A549 (cell line): ENCODE data around the gene VAV3.

Experiments used
- CHD2 ChIP-seq: fragments of 150-350 bp; IDR thresholded peaks from 2 replicates; pipeline ENCODE4 v1.6.1; 2014; ENCODE audit warnings: low read length; ENCODE audit not compliant: partially characterized antibody
- CTCF ChIP-seq: fragments of >200 bp; sonication (Bioruptor Twin); formaldehyde crosslinking; IDR thresholded peaks from 3 replicates; pipeline ENCODE4 v1.5.1; 2016
- EP300 ChIP-seq, 2 experiments: fragments of >200 bp; sonication (Bioruptor Twin); formaldehyde crosslinking; IDR thresholded peaks; 2 replicates in 1 of 2; 3 replicates in 1 of 2; pipeline ENCODE4 v1.6.1; 2016 to 2017
- JUN ChIP-seq, 2 experiments: fragments of >200 bp; sonication (Bioruptor Twin); formaldehyde crosslinking; IDR thresholded peaks; 2 replicates in 1 of 2; 3 replicates in 1 of 2; pipeline ENCODE4 v1.6.1; 2016 to 2017
- KDM5A ChIP-seq: fragments of 200-600 bp; sonication (generic); IDR thresholded peaks from 2 replicates; pipeline ENCODE4 v1.6.1; 2016; ENCODE audit warnings: antibody characterized with exemption, mild to moderate bottlenecking
- MAZ ChIP-seq: fragments of 150-350 bp; IDR thresholded peaks from 2 replicates; pipeline ENCODE4 v1.6.1; 2014; ENCODE audit warnings: antibody characterized with exemption, low read depth, low read length, borderline replicate concordance

GRCh38 chr1:107680579-107680985 lies 284.4 kb downstream of the VAV3 start:
- TF ChIP-seq JUN (IDR thresholded peaks at IDR 0.05) (0 out of 5 replicates have a peak, but pooled peaks of 1 of the 2 experiments have one; percentile 23), CTCF (no peak), EP300 (IDR thresholded peaks at IDR 0.05) (no peak), MAZ (no peak), CHD2 (no peak), KDM5A (no peak)
